Measurements from ENCODE around the gene FTCDNL1.

Gene FTCDNL1

GRCh38 chr2:199829628-199830027, 21.4 kb downstream of the FTCDNL1 start:
- no peak overlapping the region for H3K4me3 ChIP-seq (ENCODE audit: low read length)
- DNase-seq (ENCODE audit: low read depth), result no peak
- no peak for TF ChIP-seq CTCF (conservative IDR thresholded peaks at IDR 0.05; ENCODE audit: low read depth, low read length)

- TF ChIP-seq CTCF (conservative IDR thresholded peaks at IDR 0.05; ENCODE audit: low read depth, low read length), result no peak
- H3K4me3 ChIP-seq (ENCODE audit: low read length), result no peak overlapping the region
- no peak for DNase-seq (ENCODE audit: low read depth)
Observed at GRCh38 chr2:199819746-199820145, 31.2 kb downstream of the FTCDNL1 start.

- no peak for TF ChIP-seq CTCF (conservative IDR thresholded peaks at IDR 0.05; ENCODE audit: low read depth, low read length)
- DNase-seq (ENCODE audit: low read depth), result no peak
- H3K4me3 ChIP-seq (ENCODE audit: low read length), result no peak overlapping the region
Observed at GRCh38 chr2:199818754-199819153, 32.2 kb downstream of the FTCDNL1 start.

GRCh38 chr2:199818026-199818425, 33.0 kb downstream of the FTCDNL1 start:
- TF ChIP-seq CTCF (conservative IDR thresholded peaks at IDR 0.05; ENCODE audit: low read depth, low read length), result no peak
- H3K4me3 ChIP-seq (ENCODE audit: low read length), result no peak overlapping the region
- no peak for DNase-seq (ENCODE audit: low read depth)

- no peak for TF ChIP-seq CTCF (conservative IDR thresholded peaks at IDR 0.05; ENCODE audit: low read depth, low read length)
- no peak overlapping the region for H3K4me3 ChIP-seq (ENCODE audit: low read length)
- no peak for DNase-seq (ENCODE audit: low read depth)
Observed at GRCh38 chr2:199814817-199815211, 36.2 kb downstream of the FTCDNL1 start.

- H3K4me3 ChIP-seq (ENCODE audit: low read length), result no peak overlapping the region
- no peak for TF ChIP-seq CTCF (conservative IDR thresholded peaks at IDR 0.05; ENCODE audit: low read depth, low read length)
- DNase-seq (ENCODE audit: low read depth), result no peak
Observed at GRCh38 chr2:199814101-199814816, 36.7 kb downstream of the FTCDNL1 start.

GRCh38 chr2:199812493-199812892, 38.5 kb downstream of the FTCDNL1 start:
- no peak for DNase-seq (ENCODE audit: low read depth)
- no peak overlapping the region for H3K4me3 ChIP-seq (ENCODE audit: low read length)
- no peak for TF ChIP-seq CTCF (conservative IDR thresholded peaks at IDR 0.05; ENCODE audit: low read depth, low read length)

All from retinal pigment epithelial cell (primary cell).